Cardiac septum (tissue), 1 donor: ENCODE results near the gene KCNIP3. TPM values are rescaled to one million over a fixed set of nuclear protein-coding genes. Genes with fewer than 3 reads are reported as not detected.
"Not testable (repeated sequence)": the region's sequence is repeated elsewhere in the genome, so short reads cannot be mapped to it uniquely, and the experiment has no call there.

Experiments used
- DNase-seq: peaks from one replicate; pipeline ENCODE4 v3.0.0-alpha.2; 2020; ENCODE audit warnings: low spot score
- intact Hi-C: fragments of 100-400 bp; cut with DNase I; formaldehyde crosslinking; loops from one replicate; pipeline ENCODE4 v1.14.0; 2022
- long read RNA-seq: library from polyadenylated mRNA; unstranded; transcript quantifications from one replicate; pipeline ENCODE4 v2.0.0, GENCODE V29; 2021
- total RNA-seq: library from RNA; stranded (reverse); fragmentation: NEBNext Ultra II Directional; extraction: Animal tissue kit (Norgen Biotek cat#: 25700); gene quantifications from one replicate; pipeline ENCODE4 v1.2.1, GENCODE V29; 2021
- donor health status: DM: no; HTN: no; CAD: no.

Gene KCNIP3
- total RNA-seq: 6.5 TPM
- long read RNA-seq, partial matches to known transcripts: 1 of 10 reads
- long read RNA-seq, other reads (novel, unspliced or antisense): 7 of 10 reads

DNA sequence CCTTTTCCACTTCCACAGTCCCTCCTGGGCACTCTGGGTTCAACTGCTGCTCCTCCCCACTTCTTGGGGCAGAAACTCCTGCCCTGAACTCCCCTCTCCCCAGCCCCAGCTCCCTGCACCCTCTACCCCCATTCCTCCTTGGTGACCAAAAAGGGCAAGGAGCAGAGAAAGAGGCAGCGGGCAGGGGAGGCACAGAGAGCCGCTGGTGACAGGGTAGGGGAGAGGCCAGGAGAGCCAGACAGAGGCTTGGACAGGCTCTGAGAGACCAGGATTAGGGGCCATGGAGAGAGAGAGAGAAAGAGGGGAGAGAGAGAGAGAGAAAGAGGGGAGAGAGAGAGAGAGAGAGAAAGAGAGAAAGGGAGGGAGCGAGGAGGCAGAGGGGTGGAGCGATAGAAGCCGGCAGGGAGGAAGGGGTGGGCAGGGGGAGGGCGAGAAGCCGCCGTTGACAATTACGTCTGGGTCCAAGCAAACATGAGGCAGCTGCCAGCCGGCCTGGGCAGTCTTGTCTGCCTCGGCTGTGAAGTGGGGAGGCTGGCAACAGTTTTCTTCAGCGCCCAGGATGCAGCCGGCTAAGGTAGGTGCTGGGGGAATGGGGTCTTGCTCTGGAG lies at the start of gene KCNIP3:
TSS of gene KCNIP3 (plus strand) at position 468 of the 608 bp plus-strand sequence. CDS start at position 560, 92 bp downstream.
- DNase-seq: no peak
- intact Hi-C loops: no loop called here

DNA sequence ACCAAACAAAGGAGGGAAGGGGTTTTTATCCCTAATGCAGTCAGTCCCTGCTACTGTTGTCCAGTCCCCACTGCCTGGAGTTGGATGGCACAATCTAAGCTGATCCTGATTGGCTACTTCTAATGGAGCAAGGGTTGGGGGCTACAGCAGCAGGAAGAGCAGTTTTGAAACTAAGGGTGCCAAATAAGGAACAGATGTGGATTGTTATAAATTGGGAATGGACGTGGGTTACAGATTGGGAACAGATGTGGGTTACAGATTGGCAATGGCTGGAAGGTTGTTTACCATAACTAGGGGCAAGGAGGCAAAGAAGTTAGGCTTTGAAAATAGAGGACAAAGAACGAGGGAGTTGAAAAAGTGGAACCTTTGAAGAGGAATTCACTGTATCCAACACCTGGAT lies 38.9 kb upstream of the KCNIP3 start:
- no peak for DNase-seq
- intact Hi-C loops: no loop called here

DNA sequence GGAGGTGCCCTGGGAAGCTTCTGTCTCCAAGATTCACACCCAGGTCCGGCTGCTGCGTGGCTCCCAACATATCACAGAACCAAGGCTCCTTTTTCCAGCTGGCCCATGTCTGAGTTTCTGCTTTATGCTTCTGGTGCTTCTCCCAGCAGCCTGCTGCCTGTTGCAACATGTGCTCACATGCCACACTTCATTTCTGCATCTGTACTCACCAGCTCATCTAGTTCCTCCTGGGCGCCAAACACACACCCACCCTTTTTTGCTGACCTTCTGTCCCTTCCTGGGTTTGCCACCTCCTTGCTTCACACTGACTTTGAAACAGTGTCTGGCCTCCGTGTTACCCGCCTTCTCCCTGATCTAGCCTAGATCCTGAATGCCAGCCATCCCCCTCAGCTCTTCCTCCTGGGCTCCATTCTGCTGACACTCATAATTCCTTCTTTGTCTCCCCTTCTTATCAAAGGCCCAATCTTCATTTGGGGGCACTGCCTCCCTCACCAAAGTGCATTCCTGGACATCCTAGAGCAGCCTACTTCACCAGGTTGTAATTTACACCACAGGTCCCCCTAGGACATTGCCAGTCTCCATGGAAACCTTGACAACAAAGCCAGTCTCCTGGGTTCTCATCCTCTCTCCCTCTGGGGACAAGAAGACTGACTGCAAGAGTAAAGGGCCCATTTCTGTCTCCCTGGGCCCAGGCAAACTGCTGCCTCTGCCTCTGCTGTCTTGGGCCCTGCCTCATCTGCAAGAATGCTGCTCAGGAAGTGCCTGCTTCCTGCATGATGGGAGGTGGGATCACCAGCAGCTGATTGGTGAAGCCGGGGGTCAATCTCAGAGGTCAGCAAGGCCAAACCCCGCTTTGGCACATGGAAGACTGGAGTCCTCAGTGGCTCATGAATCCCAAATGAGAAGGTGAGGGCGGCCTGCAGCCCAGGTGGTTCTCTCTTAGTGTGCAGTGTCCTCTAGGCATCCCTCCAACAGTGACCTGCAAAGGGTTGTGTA lies 36.8 kb upstream of the KCNIP3 start:
- DNase-seq: no peak
- intact Hi-C loops: no loop called here

DNA sequence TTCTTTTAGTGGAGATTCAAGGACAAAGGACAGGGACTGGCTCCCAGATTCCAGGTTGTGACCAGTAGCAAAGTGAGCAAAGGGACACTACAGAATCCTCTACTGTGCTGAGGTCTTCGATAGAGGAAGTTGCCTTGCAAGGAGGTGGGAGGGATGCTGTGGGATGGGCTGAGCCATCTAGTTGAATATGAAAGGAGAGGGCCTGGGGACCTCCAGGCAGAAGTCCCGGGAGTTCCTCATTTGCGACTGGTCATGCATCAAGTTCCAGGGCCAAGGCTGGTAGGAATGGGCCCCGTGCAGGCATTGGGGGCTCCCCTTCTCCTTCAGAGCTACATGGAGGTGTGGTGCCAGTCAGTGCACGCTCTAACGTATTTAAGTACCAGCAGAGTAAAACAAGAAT lies 35.5 kb upstream of the KCNIP3 start:
- intact Hi-C loops: no loop called here

DNA sequence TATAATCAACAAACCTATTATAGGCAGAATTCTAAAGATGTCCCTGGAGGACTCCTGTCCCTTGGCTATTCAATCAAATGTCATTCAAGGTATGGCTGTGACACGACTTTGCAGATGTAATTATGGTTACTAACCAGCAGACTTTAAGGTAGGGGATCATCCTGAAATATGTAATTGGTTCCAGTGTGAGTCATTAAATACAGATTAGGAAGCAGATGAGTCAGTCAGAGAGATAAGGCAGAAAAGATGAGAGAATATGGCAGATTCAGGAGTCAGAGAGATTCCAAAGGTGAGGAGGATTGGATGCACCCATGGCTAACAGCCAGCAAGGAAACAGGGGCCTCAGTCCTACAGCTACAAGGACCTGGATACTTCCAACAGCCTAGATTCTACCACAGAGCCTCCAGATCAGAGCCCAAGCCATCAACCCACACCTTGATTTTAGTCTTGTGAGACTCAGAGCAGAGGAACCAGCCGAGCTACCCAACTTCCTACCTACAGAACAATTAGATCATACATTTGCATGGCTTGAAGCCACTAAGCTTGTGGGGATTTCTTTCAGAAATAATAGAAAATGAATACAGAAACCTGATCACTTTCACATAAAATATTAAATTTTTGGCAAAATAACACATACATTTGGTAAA lies 34.1 kb upstream of the KCNIP3 start:
- intact Hi-C loops: no loop called here
- no peak for DNase-seq

More for the DNA sequence above, 35.5 kb upstream of the KCNIP3 start:
- DNase-seq: no peak

DNA sequence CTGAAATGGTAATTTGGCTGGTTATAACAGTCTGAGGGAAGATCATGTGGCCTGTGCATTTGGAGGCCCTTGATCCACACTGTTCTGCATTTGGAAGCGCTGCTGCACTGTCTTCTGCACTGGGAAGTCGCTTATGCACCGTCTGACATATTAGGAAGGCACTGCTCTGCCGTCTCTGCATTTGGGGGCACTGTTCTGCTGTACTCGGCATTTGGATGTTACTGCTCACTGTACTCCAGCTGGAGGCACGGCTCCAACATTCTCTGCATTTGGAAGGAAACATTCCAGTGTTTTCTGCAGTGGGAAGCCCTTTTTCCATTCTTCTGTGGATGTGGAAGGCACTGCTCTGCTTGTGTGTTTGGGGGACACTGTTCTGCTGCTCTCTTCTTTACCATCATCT lies 32.5 kb upstream of the KCNIP3 start:
- peak; percentile 49 for DNase-seq
- intact Hi-C loops: no loop called here

DNA sequence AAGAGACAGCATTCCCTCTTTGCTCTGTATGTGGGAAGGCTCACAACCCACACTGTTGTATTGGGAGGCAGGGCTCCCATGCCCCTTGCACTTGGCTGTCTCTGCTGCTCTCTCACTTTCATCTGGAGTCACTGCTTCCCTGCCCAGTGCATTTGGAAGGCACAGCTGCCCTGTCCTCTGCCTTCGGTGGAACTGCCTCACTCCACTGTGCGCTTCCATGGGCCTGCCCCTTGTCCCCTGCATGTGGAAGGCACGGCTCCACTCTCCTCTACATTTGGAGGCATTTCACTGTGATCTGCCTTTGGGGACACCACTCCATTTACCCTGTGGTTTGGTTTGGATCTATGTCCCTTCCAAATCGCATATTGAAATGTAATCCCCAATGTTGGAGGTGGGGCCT lies 32.0 kb upstream of the KCNIP3 start:
- DNase-seq: no peak
- intact Hi-C loops: no loop called here

DNA sequence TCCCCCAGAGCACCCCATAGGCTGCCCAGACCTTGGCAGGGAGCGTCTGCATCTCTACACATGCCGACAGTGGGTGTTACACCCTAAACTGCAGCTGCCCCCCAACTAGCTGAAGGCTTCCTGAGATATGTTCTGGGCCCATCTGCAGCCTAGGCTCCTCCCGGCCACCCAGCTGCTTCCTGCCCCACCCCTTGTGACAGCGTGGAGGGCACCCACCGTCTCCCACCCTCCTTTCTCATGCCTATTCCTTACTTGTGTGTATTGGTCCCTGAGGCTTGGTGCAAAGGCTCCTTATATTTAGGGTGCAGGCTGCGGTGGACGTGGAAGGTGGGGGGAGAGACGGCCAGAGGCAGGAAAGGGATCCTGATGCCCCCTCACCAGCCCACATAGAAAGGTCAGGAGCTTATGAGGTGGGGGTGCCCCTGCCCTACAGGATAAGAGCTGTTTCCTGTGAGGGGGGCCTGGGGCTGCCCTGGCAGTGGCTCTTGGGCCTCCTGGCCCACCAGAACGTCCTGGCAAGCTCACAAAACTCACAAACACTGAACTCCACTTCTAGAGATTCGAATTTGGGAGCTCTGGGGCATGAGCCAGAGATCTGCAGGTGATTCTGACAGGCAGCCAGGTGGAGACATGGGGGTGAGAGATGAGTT lies 30.2 kb upstream of the KCNIP3 start:
- DNase-seq: peak; percentile 66
- intact Hi-C loops: no loop called here

DNA sequence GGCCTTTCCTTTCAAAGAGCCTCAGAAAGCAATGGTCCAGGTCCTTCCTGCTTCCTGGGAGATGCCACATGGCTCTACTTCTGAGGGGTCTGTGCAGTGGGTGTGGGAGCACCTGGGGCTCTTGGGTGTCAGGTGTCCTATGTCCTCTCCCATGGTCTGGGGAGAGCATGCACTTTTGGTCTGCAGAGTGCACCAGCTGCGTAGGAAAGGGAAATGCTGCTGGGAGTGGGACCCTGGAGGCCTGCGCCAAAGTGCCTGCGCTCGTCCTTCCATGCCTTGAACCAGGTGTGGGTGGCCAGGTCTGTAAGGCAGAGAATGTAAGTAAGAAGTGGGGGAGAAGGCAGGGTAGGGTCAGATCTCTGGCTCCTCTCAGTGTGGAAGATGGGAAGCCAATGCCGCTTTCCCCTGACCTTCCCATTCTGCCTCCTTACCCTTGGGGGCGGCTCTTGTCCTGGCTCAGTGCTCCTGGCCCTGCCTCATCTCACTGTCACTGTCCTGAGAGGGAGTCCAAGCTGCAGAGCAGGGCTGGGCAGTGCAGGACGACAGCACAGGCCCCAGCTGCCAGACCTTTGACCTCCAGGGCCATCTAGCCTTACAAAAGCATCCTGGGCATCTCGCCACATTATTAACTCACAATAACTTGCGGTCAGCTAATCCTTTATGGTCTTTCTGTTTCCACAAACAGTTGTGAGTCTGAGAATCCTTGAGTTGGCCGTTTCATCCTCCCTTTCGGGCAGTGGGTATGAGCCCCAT lies 29.5 kb upstream of the KCNIP3 start:
- intact Hi-C loops: no loop called here
- peak; percentile 51 for DNase-seq

DNA sequence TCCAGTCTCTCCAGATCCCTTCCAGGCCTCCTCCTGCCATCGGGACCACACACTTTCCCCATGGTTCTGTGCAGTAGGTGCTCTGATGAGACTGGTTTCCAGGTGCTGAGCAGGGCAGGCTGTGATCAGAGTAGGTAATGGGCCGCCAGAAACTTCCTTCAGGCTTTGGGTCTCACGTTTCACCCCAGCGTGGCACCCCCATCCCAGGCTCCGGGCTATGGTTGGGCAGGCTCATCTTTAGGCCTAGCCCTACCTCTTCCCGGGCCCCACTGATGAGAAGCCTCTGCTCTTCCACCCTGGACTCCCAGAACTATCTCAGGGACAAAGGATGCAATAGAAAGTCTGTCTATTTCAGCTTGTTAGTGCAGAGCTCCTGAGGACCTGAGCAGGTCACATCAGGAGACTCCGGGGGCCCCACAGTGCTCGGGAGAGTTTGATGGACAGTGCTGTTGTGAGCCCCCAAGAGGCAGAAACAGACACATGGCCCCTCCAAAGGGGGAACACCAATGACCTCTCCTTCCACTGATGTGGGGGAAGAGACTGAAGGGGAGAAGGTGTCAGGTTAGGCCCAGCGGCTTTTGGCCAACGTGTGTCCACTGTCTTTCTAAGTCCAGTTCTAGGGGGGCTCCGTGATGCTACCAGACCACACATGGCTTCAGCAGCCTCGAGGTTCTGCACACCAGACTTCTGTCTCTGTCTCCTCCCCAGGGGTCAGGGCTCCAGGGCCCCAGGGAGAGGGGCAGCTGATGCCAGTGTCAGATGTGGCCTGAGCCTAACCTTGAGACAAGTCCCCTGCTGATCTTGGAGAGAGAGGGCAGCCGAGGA lies 28.7 kb upstream of the KCNIP3 start:
- intact Hi-C loops: no loop called here
- DNase-seq: peak; percentile 58

DNA sequence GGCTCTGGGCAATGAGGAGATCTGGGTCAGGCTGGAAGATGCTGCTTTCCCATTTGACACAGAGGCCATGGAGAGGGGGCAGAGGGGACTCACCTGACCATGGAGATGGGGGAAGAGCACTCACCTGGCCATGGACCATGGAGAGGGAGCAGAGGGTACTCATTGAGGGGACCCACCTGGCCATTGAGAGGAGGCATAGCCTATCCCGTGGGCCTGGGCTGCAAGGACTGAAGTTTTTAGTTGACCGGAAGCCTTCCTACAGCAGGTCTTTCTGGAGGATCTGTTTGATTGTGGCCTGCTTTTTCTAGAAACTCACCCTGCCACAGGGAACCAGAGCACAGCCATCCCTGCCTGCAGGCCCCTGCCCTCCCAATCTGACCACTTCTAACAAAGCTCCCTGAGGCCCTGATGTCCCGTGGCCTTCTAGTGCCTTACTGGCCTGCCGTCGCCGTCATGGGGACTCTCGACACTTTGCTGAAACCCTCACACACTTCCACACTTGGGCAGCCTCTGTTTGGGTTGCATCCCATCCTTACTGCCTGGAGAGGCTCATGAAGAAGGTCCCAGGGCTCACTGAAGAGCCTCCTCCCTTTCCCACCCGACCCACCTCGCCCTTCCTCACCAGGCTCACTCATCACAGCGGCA lies 28.0 kb upstream of the KCNIP3 start:
- intact Hi-C loops: no loop called here
- DNase-seq: peak; percentile 69

DNA sequence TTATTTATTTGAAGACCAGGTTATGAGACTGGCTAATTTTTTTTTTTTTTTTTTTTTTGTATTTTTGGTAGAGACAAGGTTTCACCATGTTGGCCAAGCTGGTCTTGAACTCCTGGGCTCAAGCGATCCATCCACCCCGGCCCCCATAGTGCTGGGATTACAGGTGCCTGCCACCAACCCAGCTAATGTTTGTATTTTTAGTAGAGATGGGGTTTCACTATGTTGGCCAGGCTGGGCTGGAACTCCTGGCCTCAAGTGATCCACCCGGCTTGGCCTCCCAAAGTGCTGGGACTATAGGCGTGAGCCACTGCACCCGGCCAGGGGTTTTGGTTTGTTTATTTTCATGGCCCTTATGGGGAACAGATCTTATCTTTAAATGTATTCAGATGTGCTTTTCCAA lies 27.4 kb upstream of the KCNIP3 start:
- DNase-seq, intact Hi-C loops: not testable (repeated sequence)

DNA sequence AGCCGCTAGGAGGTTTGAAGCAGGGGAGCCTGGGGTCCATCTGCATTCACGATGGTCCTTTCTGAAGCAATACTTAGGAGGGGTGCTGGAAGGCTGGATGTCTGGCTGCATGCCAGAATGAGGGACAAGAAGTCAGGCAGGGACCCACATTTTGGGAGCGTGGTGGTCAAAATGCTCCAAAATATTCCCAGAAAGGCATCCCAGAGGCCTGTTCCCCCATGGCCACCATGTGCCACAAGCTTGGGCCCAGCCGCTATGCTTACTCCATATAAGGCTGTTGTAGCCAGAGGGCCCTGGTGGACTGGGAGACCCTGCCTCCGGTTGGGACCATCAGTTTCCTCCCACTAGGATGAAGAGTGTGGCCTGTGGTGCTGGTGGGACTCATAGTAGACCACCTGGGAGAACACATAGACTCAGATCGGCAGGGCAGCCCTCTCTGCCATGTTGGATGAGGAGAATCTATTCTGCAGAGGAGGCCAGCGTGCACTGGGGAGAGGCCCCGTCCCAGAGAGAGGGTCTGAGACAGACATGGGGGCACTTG lies 26.5 kb upstream of the KCNIP3 start:
- peak; percentile 68 for DNase-seq
- intact Hi-C loops: no loop called here

DNA sequence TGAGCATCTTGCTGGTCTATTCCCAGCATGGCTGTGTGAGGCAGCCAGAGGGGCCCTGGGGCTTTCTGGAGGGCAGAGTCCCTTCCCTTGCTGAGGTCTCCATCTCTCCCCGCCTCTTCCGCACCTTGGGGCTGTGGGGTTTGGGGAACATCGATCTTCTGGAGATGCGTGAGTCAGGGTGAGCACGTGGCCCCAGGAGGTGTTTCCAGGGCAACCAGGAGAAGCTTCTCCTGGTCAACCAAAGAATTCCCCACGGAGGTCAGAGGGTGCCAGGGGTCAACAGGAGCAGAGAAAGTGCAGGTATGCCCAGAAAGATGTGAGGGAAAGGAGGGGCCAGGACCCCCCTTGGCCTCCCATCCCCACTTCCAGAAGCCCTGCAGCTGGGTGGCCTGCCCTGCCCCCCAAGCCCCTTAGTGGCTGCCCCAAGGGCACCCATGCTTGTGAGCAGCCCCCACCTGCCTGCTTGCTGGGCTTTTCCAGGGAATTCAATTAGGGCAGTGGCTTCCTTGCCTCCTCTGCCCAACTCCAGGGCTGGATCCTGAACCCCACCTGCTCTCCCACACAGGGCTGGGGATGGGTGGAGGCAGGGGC lies 25.7 kb upstream of the KCNIP3 start:
- intact Hi-C loops: no loop called here
- peak; percentile 62 for DNase-seq

DNA sequence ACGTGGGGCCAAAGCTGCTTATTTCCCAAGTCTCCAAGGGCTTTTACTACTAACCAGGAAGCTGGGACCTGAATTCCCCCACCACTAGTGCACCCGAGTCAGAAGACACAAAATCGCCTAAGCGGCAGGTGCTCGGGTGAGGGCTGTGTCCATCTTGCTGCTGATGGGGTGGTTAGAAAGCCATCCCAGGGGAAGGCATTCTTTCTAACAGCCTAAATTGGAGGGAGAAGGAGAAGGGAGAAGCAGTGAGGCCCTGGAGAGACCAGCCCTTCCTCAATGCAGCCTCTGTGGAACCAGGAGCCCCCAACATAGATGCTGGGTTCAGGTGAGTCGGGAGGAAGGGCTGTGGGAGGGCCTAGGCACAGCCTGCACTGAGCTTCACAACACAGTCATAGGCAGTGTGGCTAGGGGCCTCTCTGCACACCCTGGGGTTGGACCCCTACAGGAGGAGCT lies 24.8 kb upstream of the KCNIP3 start:
- intact Hi-C loops: no loop called here
- peak; percentile 56 for DNase-seq

DNA sequence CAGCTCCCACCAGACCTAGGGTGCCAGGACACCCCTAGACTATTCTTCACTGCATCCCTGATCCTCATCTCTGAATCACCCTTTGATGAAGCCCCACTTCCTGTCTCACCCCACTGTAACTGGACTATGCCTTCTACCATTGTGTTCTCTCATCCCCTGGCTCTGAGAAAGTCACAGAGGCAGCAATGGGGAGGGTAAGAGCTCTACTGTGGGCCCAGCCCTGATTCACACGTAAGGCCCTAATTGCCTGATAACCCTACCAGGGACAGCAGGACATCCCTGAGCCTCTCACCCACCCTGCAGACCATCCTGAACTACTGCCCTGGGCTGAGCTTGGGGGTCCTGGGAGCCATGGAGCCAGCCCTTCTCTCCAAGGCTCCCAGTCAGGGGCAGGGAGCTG lies 24.4 kb upstream of the KCNIP3 start:
- intact Hi-C loops: no loop called here
- no peak for DNase-seq
